ENCODE data around the gene SLC24A1. TPM values are rescaled to one million over a fixed set of nuclear protein-coding genes. Genes with fewer than 3 reads are reported as not detected.

SLC24A1 gene
- total and polyA plus RNA-seq, 10 donors = 1.7 to 19.0 (median 7.9) TPM

GRCh38 chr15:65633752-65634151 is 12.0 kb downstream of the SLC24A1 start:
- H3K4me3 ChIP-seq = no peak overlapping the region
- TF ChIP-seq CTCF (IDR thresholded peaks at IDR 0.05 in 8 of 11, conservative IDR thresholded peaks at IDR 0.05 in 3 of 11) (no peak), POLR2AphosphoS5 (IDR thresholded peaks at IDR 0.05) (no peak), POLR2A (IDR thresholded peaks at IDR 0.05) (no peak)
- H3K27ac ChIP-seq = no peak overlapping the region
- 90 to 98% (median 94%) methylated on average over 2 of the region's 2 CpGs for WGBS, 5 donors
- no peaks in the 10 kb centered on the region for H3K9me3 ChIP-seq
- no peaks in the 10 kb centered on the region for H3K27me3 ChIP-seq (replicated peaks in 1 of 7)
- H3K36me3 ChIP-seq = peaks cover 0 to 3% (median 0%) of the 10 kb centered on the region in 6 donors
- H3K4me1 ChIP-seq = peaks cover 0 to 23% (median 16%) of the 10 kb centered on the region in 6 donors
- intact Hi-C loops (cut with DNase I; ENCODE audit: low total_unique reads) = loop anchor here (10.0 kb wide), 1 partner anchor 221 kb away; no protein-coding TSS in a partner anchor
- no peak for DNase-seq

GRCh38 chr15:65634356-65634755 is 12.6 kb downstream of the SLC24A1 start:
- Histone ChIP-seq H3K27me3 (replicated peaks in 1 of 7) (no peaks in the 10 kb centered on the region), H3K27ac (no peak overlapping the region), H3K36me3 (no peaks in the 10 kb centered on the region), H3K9me3 (no peaks in the 10 kb centered on the region), H3K4me3 (no peak overlapping the region), H3K4me1 (peaks cover 0 to 27% (median 18%) of the 10 kb centered on the region in 6 donors)
- WGBS, 5 donors = 73 to 97% (median 91%) methylated on average over 1 of the region's 1 CpG
- intact Hi-C loops (cut with DNase I; ENCODE audit: low total_unique reads) = loop anchor here (10.0 kb wide), 1 partner anchor 220 kb away; no protein-coding TSS in a partner anchor
- no peak for DNase-seq
- TF ChIP-seq POLR2A (IDR thresholded peaks at IDR 0.05) = no peak

- H3K4me1 ChIP-seq = peaks cover 0 to 20% (median 10%) of the 10 kb centered on the region in 6 donors
- no peaks in the 10 kb centered on the region for H3K9me3 ChIP-seq
- no peak for TF ChIP-seq POLR2AphosphoS5 (IDR thresholded peaks at IDR 0.05)
- TF ChIP-seq POLR2A (IDR thresholded peaks at IDR 0.05) = no peak
- no peak for TF ChIP-seq CTCF (IDR thresholded peaks at IDR 0.05 in 8 of 11, conservative IDR thresholded peaks at IDR 0.05 in 3 of 11)
- H3K36me3 ChIP-seq = no peaks in the 10 kb centered on the region
- DNase-seq = no peak
- H3K4me3 ChIP-seq = no peak overlapping the region
- 89 to 96% (median 94%) methylated on average over 5 of the region's 5 CpGs for WGBS, 5 donors
- intact Hi-C loops (cut with DNase I; ENCODE audit: low total_unique reads) = loop anchor here (10.0 kb wide), 1 partner anchor 217 kb away; no protein-coding TSS in a partner anchor
- no peak overlapping the region for H3K27ac ChIP-seq
- no peaks in the 10 kb centered on the region for H3K27me3 ChIP-seq (replicated peaks in 1 of 7)
Observed at GRCh38 chr15:65638109-65638508, 16.4 kb downstream of the SLC24A1 start.

- no peaks in the 10 kb centered on the region for H3K9me3 ChIP-seq
- no peak for DNase-seq
- H3K27ac ChIP-seq = no peak overlapping the region
- H3K4me1 ChIP-seq = peaks cover 0 to 20% (median 10%) of the 10 kb centered on the region in 6 donors
- WGBS, 5 donors = 2 to 8% (median 7%) methylated on average over 3 of the region's 3 CpGs
- TF ChIP-seq CTCF (IDR thresholded peaks at IDR 0.05 in 8 of 11, conservative IDR thresholded peaks at IDR 0.05 in 3 of 11) (peak; percentile 57 to 88 (median 76)), POLR2AphosphoS5 (IDR thresholded peaks at IDR 0.05) (no peak)
- intact Hi-C loops (cut with DNase I; ENCODE audit: low total_unique reads) = loop anchor here (10.0 kb wide), 1 partner anchor 216 kb away; no protein-coding TSS in a partner anchor
- no peak overlapping the region for H3K4me3 ChIP-seq
- no peaks in the 10 kb centered on the region for H3K36me3 ChIP-seq
- no peaks in the 10 kb centered on the region for H3K27me3 ChIP-seq (replicated peaks in 1 of 7)
Observed at GRCh38 chr15:65638681-65639089, 16.9 kb downstream of the SLC24A1 start.

Measured in spleen (tissue), 11 donors.